GM23338 (cell line): Measurements from ENCODE around the gene TMEM185A. TPM values are rescaled to one million over a fixed set of nuclear protein-coding genes. Genes with fewer than 3 reads are reported as not detected.

Source experiments
- ATAC-seq: fragments of 200-7000 bp; cut with Tn5 transposase; 3 replicates; pipeline ENCODE4 v1.9.1; 2020
- DNase-seq: peaks from one replicate; pipeline ENCODE4 v3.0.0-alpha.2; 2015; ENCODE audit warnings: low spot score
- H2AFZ ChIP-seq: fragments of 200-600 bp; sonication (generic); 2 replicates; pipeline ENCODE4 v1.8.0; 2016; ENCODE audit warnings: antibody characterized with exemption, mild to moderate bottlenecking, moderate library complexity
- H3F3A ChIP-seq: fragments of 200-600 bp; sonication (generic); replicated peaks from 2 replicates; pipeline ENCODE4 v1.8.0; 2017; ENCODE audit warnings: antibody characterized with exemption, mixed run types, low read depth
- H3K27ac ChIP-seq: fragments of 200-600 bp; sonication (generic); 2 replicates; pipeline ENCODE4 v1.6.1; 2016; ENCODE audit warnings: low read depth
- H3K27me3 ChIP-seq: fragments of 200-600 bp; sonication (generic); 2 replicates; pipeline ENCODE4 v1.8.0; 2016; ENCODE audit warnings: mild to moderate bottlenecking, mixed run types, moderate library complexity; ENCODE audit not compliant: insufficient read depth
- H3K36me3 ChIP-seq: fragments of 200-600 bp; sonication (generic); 2 replicates; pipeline ENCODE4 v1.8.0; 2016; ENCODE audit warnings: mild to moderate bottlenecking; ENCODE audit not compliant: insufficient read depth
- H3K4me1 ChIP-seq: fragments of 200-600 bp; sonication (generic); 2 replicates; pipeline ENCODE4 v1.8.0; 2016; ENCODE audit warnings: mild to moderate bottlenecking, moderate library complexity; ENCODE audit not compliant: insufficient read depth
- H3K4me2 ChIP-seq: fragments of 200-600 bp; sonication (generic); 2 replicates; pipeline ENCODE4 v1.7.1; 2017; ENCODE audit warnings: mixed run types
- H3K4me3 ChIP-seq: fragments of 200-600 bp; sonication (generic); 2 replicates; pipeline ENCODE4 v1.6.1; 2016; ENCODE audit warnings: mixed run types
- H3K79me2 ChIP-seq: fragments of 200-600 bp; sonication (generic); replicated peaks from 2 replicates; pipeline ENCODE4 v1.8.0; 2017; ENCODE audit warnings: mild to moderate bottlenecking; ENCODE audit not compliant: insufficient read depth
- H3K9me2 ChIP-seq: fragments of 200-600 bp; sonication (generic); 2 replicates; pipeline ENCODE4 v1.8.0; 2017; ENCODE audit not compliant: insufficient read depth
- H4K20me1 ChIP-seq: fragments of 200-600 bp; sonication (generic); replicated peaks from 2 replicates; pipeline ENCODE4 v1.8.0; 2017; ENCODE audit warnings: mild to moderate bottlenecking; ENCODE audit not compliant: insufficient read depth
- H3K27ac Mint-ChIP-seq: 2 replicates; pipeline ENCODE4 v1.8.0; 2020; ENCODE audit warnings: inconsistent platforms, mild to moderate bottlenecking, moderate library complexity, mixed read lengths
- H3K27me3 Mint-ChIP-seq: 3 replicates; pipeline ENCODE4 v1.8.0; 2022; ENCODE audit warnings: low read depth, mild to moderate bottlenecking, moderate library complexity, mixed read lengths, inconsistent platforms; ENCODE audit not compliant: insufficient read depth, poor library complexity
- H3K36me3 Mint-ChIP-seq: 3 replicates; pipeline ENCODE4 v1.8.0; 2021; ENCODE audit warnings: low read depth, mild to moderate bottlenecking, inconsistent platforms, moderate library complexity, mixed read lengths
- H3K4me1 Mint-ChIP-seq: 3 replicates; pipeline ENCODE4 v1.8.0; 2020; ENCODE audit warnings: mild to moderate bottlenecking, inconsistent platforms, mixed read lengths
- H3K4me3 Mint-ChIP-seq: 3 replicates; pipeline ENCODE4 v1.8.0; 2021; ENCODE audit warnings: moderate library complexity, mild to moderate bottlenecking, inconsistent platforms, mixed read lengths
- H3K9me3 Mint-ChIP-seq: 3 replicates; pipeline ENCODE4 v1.8.0; 2020; ENCODE audit warnings: moderate library complexity, mild to moderate bottlenecking, inconsistent platforms, mixed read lengths
- CREB1 ChIP-seq: fragments of 250-450 bp; sonication (Bioruptor Pico); IDR thresholded peaks from 2 replicates; pipeline ENCODE4 v1.5.0; 2020; ENCODE audit warnings: low read depth, mild to moderate bottlenecking, moderate library complexity
- EZH2 ChIP-seq: fragments of 200-600 bp; sonication (generic); IDR thresholded peaks from one replicate; pipeline ENCODE4 v1.8.0; 2017; ENCODE audit warnings: antibody characterized with exemption, mild to moderate bottlenecking, low read depth; ENCODE audit not compliant: unreplicated experiment
- JUNB ChIP-seq: IDR thresholded peaks from one replicate; pipeline ENCODE4 v1.6.1; 2016; ENCODE audit warnings: antibody characterized with exemption; ENCODE audit not compliant: unreplicated experiment
- NANOG ChIP-seq: IDR thresholded peaks from 2 replicates; pipeline ENCODE4 v1.6.1; 2016; ENCODE audit warnings: antibody characterized with exemption, borderline replicate concordance
- POLR2AphosphoS5 ChIP-seq: IDR thresholded peaks from 2 replicates; pipeline ENCODE4 v1.6.1; 2016; ENCODE audit warnings: antibody characterized with exemption, low read depth
- STAT1 ChIP-seq: IDR thresholded peaks from one replicate; pipeline ENCODE4 v1.6.1; 2016; ENCODE audit warnings: antibody characterized with exemption; ENCODE audit not compliant: unreplicated experiment
- ZNF331 ChIP-seq: fragments of 250-450 bp; sonication (Bioruptor Pico); IDR thresholded peaks from 2 replicates; pipeline ENCODE4 v1.5.0; 2020; ENCODE audit warnings: low read depth, mild to moderate bottlenecking, moderate library complexity
- ZNF462 ChIP-seq: fragments of 250-450 bp; sonication (Bioruptor Pico); IDR thresholded peaks from 2 replicates; pipeline ENCODE4 v1.5.0; 2020; ENCODE audit warnings: mild to moderate bottlenecking, moderate library complexity
- polyA plus RNA-seq: library from polyadenylated mRNA; unstranded; fragments of >200 nt; fragmentation: Nextera tagmentation; extraction: Ambion mirVana; gene quantifications from 2 replicates; pipeline ENCODE4 v1.2.1, GENCODE V29; 2016
- total RNA-seq: library from RNA; depleted of rRNA; stranded (reverse); fragments of >200 nt; shearing (Covaris generic); gene quantifications from 2 replicates; pipeline ENCODE4 v1.2.3, GENCODE V29; 2014
- TF ChIP-seq, protein P1 (sequence below): IDR thresholded peaks from 2 replicates; pipeline ENCODE4 v1.6.1; 2016; ENCODE audit warnings: antibody characterized with exemption
- TF ChIP-seq, protein P2 (sequence below), 2 experiments: fragments of 200-600 bp in 1 of 2; sonication (generic) in 1 of 2; conservative IDR thresholded peaks; 2 replicates each; pipeline versions ENCODE4 v1.5.1 to v1.6.1; 2016 to 2017; ENCODE audit warnings: antibody characterized with exemption in 2 of 2, low read depth in 2 of 2, mild to moderate bottlenecking in 2 of 2, moderate library complexity in 1 of 2

TMEM185A gene
- total and polyA plus RNA-seq, 2 experiments from 2014 or later, result 9.3 to 16.7 TPM

DNA sequence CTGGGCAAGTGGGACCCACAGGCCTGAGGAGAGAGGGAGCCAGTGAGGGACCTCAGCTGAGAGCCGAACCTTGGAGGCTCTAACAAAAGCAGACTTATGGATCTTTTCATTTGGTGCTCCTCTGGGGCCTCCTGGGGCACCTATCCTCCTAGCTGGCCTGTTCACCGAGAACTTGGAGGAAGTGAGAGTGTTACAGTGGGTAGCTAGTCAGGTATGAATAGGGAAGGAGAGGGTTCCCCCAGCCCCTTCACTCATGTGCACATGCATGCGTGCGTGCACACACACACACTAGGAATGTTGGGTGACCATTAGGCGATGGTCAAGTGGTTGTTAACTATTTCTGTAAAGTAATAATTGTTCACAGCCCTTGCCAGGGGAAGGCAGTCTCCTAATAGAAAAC is 18.6 kb upstream of the TMEM185A start:
- Mint-ChIP-seq H3K36me3 (no peaks in the 10 kb centered on the region), H3K4me1 (no peaks in the 10 kb centered on the region), H3K4me3 (no peak overlapping the region), H3K27me3 (peaks cover 3% of the 10 kb centered on the region), H3K9me3 (no peaks in the 10 kb centered on the region), H3K27ac (no peak overlapping the region)
- H3F3A ChIP-seq, result no peaks in the 10 kb centered on the region
- no peaks in the 10 kb centered on the region for H3K9me2 ChIP-seq
- DNase-seq (no peak), ATAC-seq (no peak)
- no peak overlapping the region for H2AFZ ChIP-seq
- no peak overlapping the region for H3K4me2 ChIP-seq
- H3K36me3 ChIP-seq, result no peaks in the 10 kb centered on the region
- no peak overlapping the region for H3K4me3 ChIP-seq
- H4K20me1 ChIP-seq, result no peaks in the 10 kb centered on the region
- H3K4me1 ChIP-seq, result no peaks in the 10 kb centered on the region
- no peak overlapping the region for H3K27ac ChIP-seq
- no peaks in the 10 kb centered on the region for H3K27me3 ChIP-seq
- TF ChIP-seq ZNF331 (CRISPR knock-in tag) (no peak), NANOG (no peak), CREB1 (CRISPR knock-in tag) (no peak), ZNF462 (CRISPR knock-in tag) (no peak), POLR2AphosphoS5 (no peak), JUNB (no peak), STAT1 (no peak), EZH2 (no peak)
- TF ChIP-seq, protein P1, sequence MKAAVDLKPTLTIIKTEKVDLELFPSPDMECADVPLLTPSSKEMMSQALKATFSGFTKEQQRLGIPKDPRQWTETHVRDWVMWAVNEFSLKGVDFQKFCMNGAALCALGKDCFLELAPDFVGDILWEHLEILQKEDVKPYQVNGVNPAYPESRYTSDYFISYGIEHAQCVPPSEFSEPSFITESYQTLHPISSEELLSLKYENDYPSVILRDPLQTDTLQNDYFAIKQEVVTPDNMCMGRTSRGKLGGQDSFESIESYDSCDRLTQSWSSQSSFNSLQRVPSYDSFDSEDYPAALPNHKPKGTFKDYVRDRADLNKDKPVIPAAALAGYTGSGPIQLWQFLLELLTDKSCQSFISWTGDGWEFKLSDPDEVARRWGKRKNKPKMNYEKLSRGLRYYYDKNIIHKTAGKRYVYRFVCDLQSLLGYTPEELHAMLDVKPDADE, result no peak
- TF ChIP-seq, protein P2, sequence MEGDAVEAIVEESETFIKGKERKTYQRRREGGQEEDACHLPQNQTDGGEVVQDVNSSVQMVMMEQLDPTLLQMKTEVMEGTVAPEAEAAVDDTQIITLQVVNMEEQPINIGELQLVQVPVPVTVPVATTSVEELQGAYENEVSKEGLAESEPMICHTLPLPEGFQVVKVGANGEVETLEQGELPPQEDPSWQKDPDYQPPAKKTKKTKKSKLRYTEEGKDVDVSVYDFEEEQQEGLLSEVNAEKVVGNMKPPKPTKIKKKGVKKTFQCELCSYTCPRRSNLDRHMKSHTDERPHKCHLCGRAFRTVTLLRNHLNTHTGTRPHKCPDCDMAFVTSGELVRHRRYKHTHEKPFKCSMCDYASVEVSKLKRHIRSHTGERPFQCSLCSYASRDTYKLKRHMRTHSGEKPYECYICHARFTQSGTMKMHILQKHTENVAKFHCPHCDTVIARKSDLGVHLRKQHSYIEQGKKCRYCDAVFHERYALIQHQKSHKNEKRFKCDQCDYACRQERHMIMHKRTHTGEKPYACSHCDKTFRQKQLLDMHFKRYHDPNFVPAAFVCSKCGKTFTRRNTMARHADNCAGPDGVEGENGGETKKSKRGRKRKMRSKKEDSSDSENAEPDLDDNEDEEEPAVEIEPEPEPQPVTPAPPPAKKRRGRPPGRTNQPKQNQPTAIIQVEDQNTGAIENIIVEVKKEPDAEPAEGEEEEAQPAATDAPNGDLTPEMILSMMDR (conservative IDR thresholded peaks at IDR 0.05; ENCODE audit: low read depth in 2 of 2), result no peak
- no peaks in the 10 kb centered on the region for H3K79me2 ChIP-seq
